ENCODE data around the gene TMEM238. TPM values are rescaled to one million over a fixed set of nuclear protein-coding genes. Genes with fewer than 3 reads are reported as not detected.

Gene TMEM238
- polyA plus RNA-seq, 5 donors = 0.23 to 2.3 (median 0.77) TPM

GRCh38 chr19:55362174-55362989 lies 21.7 kb downstream of the TMEM238 start:
- DNase-seq = no peak

DNA sequence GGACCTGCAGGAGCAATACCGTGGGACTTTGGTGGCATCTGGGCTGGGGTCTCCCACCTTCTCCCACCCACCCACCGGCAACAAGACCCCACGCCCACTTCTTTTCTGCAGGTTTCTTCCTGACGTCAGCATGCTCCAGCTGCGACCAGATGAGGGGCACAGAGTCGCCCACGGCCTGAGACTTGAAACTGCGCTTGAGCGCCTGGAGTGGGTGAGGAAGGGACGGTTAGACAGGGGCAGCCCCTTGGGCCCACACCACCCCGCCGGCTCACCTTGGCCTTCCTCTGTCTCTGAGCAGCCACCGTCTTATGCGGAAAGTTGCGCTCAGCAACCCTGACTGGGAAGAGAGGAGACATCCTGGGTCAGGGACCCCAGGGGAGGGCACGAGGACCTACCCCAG lies 23.2 kb downstream of the TMEM238 start:
- no peak for DNase-seq

GRCh38 chr19:55358943-55359908 lies 24.9 kb downstream of the TMEM238 start:
- DNase-seq = no peak

DNA sequence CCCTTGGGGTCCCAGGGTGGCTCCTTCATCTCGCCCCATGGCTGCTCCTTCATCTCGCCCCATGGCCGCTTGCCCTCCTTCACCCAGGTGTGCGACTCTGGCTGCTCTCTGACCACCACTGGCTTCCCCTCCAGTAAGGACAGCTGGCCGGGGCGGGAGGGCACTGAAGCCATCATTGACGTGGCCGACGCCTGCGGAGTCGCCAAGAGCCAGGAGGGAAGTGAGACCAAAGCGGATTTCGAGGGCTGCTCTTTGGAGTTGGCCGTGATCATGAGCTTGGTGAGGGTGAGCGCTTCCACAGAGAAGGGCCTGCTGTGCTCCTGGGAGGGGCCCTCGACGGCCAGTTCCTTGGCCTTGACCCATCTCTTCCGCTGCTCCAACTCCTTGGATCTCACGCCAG lies 25.6 kb downstream of the TMEM238 start:
- no peak for DNase-seq

DNA sequence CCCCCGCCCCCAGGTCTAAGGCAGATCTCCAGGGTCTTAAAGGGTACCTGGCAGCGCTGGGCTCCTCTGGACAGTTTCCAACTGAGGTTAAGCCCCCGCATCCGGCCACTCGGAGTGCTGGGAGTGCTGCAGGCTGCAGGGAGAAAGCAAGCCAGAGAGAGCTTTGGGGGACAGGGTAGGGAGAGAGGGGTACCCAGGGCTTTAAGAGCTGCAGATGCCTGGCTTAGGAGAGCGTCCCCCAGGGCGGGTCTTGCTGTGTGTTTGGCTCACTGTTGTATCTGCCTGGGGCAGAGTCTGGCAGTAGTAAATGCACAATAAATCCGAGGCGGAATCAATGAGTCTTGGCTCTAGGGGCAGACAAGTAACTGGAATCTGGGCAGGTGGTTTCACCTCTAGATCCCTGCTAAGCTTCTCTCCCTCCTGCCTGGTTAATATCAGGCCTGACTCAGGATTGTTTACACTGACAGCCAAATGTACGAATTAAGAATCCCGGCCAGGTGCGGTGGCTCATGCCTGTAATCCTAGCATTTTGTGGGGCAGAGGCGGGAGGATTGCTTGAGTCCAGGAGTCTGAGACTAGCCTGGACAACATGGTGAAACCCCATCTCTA lies 28.8 kb downstream of the TMEM238 start:
- DNase-seq = no peak

GRCh38 chr19:55354698-55355212 lies 29.3 kb downstream of the TMEM238 start, which contains the start of gene COX6B2:
Gene COX6B2, minus strand, starts transcription at chr19:55354719. Its CDS starts 198 bp downstream, at chr19:55354521.
- no peak for DNase-seq

DNA sequence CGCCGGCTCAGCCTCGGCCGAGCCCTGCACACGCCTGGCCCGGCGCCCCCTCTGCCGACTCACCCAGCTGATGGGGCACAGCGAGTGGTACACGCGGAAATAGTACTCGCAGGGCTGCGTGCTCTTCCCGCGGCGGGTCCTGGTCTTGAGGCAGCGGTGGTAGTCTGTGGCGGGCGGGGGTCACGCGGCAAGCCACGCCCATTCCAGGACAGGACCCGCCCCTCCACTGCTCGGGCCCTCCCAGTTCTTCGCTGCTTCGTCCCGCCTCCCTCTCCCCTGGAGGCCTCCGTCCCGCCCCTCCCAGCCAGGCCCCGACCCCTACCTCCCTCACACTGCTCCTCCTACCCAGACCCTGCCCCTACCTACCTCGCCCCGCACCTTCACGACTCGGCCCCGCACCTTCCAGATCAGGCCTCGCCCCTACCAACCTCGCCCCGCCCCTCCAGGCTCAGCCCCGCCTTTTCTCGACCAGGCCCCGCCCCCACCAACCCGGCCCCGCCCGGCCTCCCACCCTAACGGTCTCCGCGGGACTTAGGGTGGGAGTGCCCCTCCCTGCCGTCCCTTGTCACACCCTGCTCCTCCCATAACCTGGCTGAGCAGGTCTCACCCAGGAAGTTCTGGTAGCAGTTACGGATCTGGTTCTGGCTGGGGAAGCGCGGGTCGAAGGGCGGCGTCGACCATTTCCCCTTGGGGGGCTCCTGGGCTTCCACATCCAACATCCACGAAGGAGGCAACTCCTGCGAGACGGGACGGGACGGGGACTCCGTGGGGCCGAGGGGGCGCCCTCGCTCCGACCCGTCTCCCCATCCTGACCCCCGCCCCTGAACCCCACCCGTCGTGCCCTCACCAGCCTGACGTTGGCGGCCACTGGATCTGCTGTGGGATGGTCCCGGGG lies 30.0 kb downstream of the TMEM238 start:
- no peak for DNase-seq

DNA sequence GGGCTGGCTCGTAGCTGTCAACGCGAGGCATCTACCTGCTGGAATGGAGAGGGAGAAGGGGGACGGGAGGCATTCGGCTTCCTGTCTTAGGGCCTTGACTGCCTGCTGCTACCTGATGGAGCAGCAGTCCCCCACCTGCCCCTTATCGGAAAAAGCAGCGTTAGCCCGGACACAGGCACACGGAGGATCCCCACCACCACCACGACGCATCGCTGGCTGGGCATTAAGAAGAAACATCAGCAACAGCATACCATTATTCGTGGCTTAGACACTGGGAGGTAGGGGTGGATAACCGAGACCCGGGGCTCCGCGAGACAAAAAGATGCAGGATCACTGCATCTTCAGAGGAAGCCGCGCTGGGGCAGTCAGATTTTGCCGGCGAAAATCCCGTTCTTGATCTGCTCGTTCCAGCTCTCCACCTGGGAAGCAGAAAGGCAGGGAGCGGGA lies 30.7 kb downstream of the TMEM238 start:
- DNase-seq = no peak

GRCh38 chr19:55352549-55353145 lies 31.4 kb downstream of the TMEM238 start:
- no peak for DNase-seq

GRCh38 chr19:55352040-55352439 lies 32.1 kb downstream of the TMEM238 start:
- DNase-seq = no peak

- DNase-seq = no peak
These were observed 33.3 kb downstream of the TMEM238 start for GRCh38 chr19:55350620-55351315.

DNA sequence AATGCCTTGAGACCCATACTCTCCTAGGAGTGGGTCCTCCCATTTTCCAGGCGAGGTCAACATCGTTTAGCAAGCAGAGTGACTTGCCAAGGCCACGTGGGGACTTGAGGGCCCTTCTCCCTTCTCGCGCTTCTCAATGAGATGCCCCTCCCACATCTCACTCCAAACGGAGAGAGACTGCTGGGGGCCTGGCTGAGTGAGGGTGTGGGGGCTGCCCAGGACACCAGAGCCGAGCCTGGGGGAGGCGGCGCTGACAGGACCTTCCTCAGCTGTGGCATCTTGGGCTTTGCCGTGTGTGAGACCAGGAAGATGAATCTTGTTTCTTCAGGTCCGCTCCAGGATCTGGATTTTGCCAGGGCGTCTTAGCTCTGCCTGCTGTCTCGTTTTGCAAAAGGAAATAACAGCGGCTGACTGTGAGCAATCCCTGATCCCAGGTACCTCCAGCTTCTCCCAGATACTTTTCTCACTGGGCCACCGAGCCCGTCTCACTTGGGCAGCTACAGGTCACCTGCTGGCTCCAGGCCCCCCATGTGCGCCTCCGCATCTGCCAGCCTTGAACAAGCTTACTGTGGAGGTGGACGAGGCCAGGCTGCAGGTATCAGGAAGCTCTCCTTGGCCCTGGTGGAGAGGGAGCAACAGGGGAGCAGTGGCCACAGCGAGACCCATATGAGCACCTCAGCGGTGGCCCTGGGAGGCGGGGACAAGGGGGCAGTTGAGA lies 35.6 kb downstream of the TMEM238 start:
- no peak for DNase-seq

DNA sequence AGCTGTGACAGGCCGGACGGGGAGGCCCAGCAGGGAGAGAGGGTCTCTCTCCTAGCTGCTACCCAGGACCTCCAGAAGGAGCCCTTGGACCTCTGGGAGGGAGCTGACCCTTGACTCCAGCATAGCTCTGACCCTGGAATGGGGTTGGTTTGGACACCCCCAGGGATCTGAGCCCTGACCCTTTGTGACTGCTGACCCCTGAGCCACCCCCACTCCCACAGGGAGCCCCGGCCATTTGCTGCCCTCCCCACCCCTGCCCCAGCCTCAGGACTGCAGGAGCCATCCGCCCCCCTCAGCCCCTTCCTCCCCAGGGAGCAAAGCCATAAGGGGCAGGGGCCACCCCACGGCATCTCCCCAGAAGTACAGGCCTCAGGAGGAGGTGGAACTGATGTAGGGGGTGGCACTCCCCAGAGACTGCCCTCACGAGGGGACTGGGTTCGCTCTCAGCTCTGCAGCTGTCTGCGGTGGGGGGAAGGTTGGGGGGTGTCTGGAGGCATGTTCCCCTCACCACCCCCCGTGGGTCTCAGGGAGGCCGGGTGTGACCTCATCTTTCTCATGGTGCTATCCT lies 36.6 kb downstream of the TMEM238 start:
- no peak for DNase-seq

DNA sequence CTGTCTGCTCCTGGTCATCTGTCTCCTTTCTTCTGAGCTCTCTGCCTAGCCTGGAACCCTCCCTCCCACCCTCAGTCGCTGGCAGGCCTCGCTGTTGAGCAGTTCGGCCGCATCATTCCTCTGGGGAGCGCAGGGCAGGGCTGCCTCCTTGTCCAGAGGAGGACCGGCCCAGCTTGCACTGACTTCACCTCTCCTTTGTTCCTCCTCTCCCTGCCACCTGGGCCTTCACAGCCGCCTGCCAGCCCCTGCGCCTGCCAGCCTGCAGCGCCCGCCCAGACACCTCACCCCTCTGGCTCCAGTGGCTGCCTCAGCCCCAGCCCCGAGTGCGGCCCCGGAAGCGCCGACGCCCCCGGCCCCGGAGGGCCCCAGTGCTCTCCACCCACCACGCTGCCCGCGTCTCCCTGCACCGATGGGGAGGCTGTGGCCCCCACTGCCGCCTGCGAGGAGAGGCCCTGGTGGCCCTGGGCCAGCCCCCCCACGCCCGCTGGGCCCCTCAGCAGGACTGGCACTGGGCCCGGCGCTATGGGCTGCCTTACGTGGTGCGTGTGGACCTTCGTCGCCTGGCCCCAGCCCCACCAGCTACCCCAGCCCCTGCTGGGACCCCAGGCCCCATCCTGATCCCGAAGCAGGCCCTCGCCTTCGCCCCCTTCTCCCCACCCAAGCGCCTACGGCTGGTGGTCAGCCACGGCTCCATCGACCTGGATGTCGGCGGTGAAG lies 37.2 kb downstream of the TMEM238 start:
- DNase-seq = no peak

GRCh38 chr19:55345818-55346724 lies 38.0 kb downstream of the TMEM238 start:
- no peak for DNase-seq

GRCh38 chr19:55345101-55345817 lies 38.8 kb downstream of the TMEM238 start:
- no peak for DNase-seq

Measured in right lung (tissue), 5 donors.